ENCODE measurements around the gene SLC22A2.

DNA sequence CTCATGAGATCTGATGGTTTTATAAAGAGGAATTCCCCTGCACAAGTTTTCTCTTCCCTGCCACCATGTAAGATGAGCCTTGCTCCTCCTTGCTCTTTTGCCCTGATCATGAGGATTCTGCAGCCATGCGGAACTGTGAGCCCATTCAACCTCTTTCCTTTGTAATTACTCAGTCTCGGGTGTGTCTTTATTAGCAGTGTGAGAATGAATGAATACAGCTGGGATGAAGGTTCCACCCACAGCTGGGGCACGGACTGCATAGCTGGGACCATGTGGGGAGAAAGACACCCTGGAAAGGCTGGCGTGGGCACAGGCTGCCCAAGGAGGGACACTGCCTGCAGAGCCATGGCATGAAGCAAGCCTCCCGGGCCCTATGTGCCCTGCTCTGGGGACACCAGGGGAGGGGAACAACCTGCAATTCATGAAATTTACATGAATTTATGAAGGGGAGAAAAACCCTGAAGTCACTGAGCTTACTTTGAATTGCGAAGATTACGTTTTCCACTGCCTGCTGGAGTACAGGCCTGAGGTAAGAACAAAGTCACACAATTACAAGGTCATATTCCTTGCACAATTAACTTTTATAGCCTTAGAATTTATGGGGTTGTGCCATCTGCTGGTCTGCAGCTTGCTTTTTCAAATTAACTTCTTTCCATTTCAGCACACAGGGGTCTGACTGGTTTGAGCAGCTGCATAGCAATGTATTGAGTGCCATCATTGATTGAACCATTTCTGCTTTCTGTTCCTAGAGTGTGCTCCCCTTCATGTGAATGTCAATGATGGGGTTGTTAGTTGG is 90.8 kb downstream of the SLC22A2 start:
- TF ChIP-seq ATF1 (CRISPR knock-in tag; IDR thresholded peaks at IDR 0.05) = no peak
- TF ChIP-seq ATF1 (tag; IDR thresholded peaks at IDR 0.05) = no peak
- TF ChIP-seq ZNF217 (CRISPR knock-in tag; IDR thresholded peaks at IDR 0.05) = no peak
- TF ChIP-seq SMAD4 (CRISPR knock-in tag; conservative IDR thresholded peaks at IDR 0.05) = no peak
- no peak for TF ChIP-seq TRIM28 (IDR thresholded peaks at IDR 0.05)
- no peak for TF ChIP-seq JUNB (CRISPR knock-in tag; conservative IDR thresholded peaks at IDR 0.05)
- TF ChIP-seq KLF13 (tag; IDR thresholded peaks at IDR 0.05; ENCODE audit: borderline replicate concordance, low read depth) = no peak
- no peak for TF ChIP-seq RCOR1 (IDR thresholded peaks at IDR 0.05; ENCODE audit: borderline replicate concordance in 1 of 2, low read depth in 2 of 2, low read length in 2 of 2)
- TF ChIP-seq PHB (CRISPR knock-in tag; IDR thresholded peaks at IDR 0.05) = no peak
- TF ChIP-seq ZC3H11A (IDR thresholded peaks at IDR 0.05; ENCODE audit: low read depth, low read length) = no peak

Data from K562 (cell line).